ENCODE data around the gene MME.

DNA sequence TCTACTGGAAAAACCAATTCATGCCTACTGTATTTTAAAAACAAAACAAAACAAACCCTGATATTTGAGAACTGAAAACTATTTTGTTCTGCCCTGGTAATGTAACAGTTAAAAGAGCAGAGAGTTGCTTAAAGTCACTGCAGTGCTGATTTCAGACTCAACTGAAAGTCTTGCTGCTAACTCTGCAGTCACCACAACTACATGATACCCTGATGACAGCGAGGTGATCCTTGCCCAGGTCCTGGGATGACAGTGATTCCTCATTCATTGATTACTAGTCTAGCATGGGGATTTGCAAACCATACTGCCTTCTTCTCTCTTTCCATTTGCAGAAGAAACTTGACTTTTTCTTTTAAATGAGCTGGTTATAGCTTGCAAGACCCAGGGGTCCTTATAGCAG, 67.5 kb downstream of the MME start:
- TF ChIP-seq YY1 (IDR thresholded peaks at IDR 0.05; ENCODE audit: insufficient read depth, insufficient read length) (no peak), ZNF274 (IDR thresholded peaks at IDR 0.05; ENCODE audit: low read depth, low read length) (no peak), SUZ12 (IDR thresholded peaks at IDR 0.05; ENCODE audit: extremely low read depth, insufficient read depth, insufficient read length) (no peak)

Measured in NT2/D1 (cell line).